ENCODE results near the gene DGKD.

The DGKD gene

GRCh38 chr2:233399306-233400225 is 45.3 kb downstream of the DGKD start:
- no peak overlapping the region for H3K9ac ChIP-seq (ENCODE audit: low read length)

DNA sequence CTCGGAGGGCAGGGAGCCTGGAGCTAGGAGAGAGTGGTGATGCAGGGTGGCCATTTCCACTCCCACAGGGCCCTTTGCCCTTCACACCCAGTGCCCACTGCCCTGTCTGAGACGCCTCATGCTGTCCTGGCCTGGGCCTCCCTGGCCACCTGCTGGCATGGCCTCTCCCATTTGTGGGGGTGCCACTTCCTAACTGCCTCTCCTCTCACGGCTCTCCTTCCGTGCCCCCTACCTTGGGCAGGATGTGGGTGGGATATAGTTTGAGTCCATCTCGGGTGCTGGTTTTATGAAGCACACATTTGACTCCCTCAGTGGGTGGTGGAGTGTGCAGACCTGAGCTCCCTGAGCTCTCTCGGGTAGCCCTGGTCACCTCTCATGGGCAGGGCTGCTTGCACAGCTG is 46.0 kb downstream of the DGKD start:
- Histone ChIP-seq H3K9me3 (ENCODE audit: insufficient read depth, low read length) (no peaks in the 10 kb centered on the region), H3K9ac (ENCODE audit: low read length) (no peak overlapping the region), H3K4me2 (ENCODE audit: low read depth, low read length, poor library complexity, severe bottlenecking) (no peak overlapping the region), H3K27me3 (ENCODE audit: low read length) (no peaks in the 10 kb centered on the region), H3K4me3 (ENCODE audit: insufficient read depth, low read length, poor library complexity, severe bottlenecking) (no peak overlapping the region), H3K9me2 (replicated peaks; ENCODE audit: insufficient read depth, low read length) (no peaks in the 10 kb centered on the region), H3K27ac (ENCODE audit: low read depth, low read length) (no peak overlapping the region), H2AFZ (ENCODE audit: low read depth, low read length, severe bottlenecking) (no peak overlapping the region), H3K36me3 (ENCODE audit: low read length) (no peaks in the 10 kb centered on the region), H3F3A (ENCODE audit: insufficient read depth) (no peaks in the 10 kb centered on the region), H4K20me1 (ENCODE audit: low read depth, low read length) (no peaks in the 10 kb centered on the region), H3K79me2 (ENCODE audit: insufficient read depth, low read length) (no peaks in the 10 kb centered on the region)
- TF ChIP-seq CTCF (IDR thresholded peaks at IDR 0.05; ENCODE audit: insufficient read depth, low read length, poor library complexity, severe bottlenecking), result no peak
- TF ChIP-seq EZH2phosphoT487 (conservative IDR thresholded peaks at IDR 0.05; ENCODE audit: low read length), result no peak

More at GRCh38 chr2:233399306-233400225, 45.3 kb downstream of the DGKD start:
- H3K9me2 ChIP-seq (replicated peaks; ENCODE audit: insufficient read depth, low read length), result no peaks in the 10 kb centered on the region
- no peaks in the 10 kb centered on the region for H4K20me1 ChIP-seq (ENCODE audit: low read depth, low read length)
- no peak overlapping the region for H3K4me3 ChIP-seq (ENCODE audit: insufficient read depth, low read length, poor library complexity, severe bottlenecking)
- no peak overlapping the region for H3K4me2 ChIP-seq (ENCODE audit: low read depth, low read length, poor library complexity, severe bottlenecking)
- no peaks in the 10 kb centered on the region for H3K27me3 ChIP-seq (ENCODE audit: low read length)
- no peaks in the 10 kb centered on the region for H3K79me2 ChIP-seq (ENCODE audit: insufficient read depth, low read length)
- no peaks in the 10 kb centered on the region for H3K36me3 ChIP-seq (ENCODE audit: low read length)
- no peaks in the 10 kb centered on the region for H3K9me3 ChIP-seq (ENCODE audit: insufficient read depth, low read length)
- no peak overlapping the region for H2AFZ ChIP-seq (ENCODE audit: low read depth, low read length, severe bottlenecking)
- H3K27ac ChIP-seq (ENCODE audit: low read depth, low read length), result no peak overlapping the region
- no peaks in the 10 kb centered on the region for H3F3A ChIP-seq (ENCODE audit: insufficient read depth)
- TF ChIP-seq EZH2phosphoT487 (conservative IDR thresholded peaks at IDR 0.05; ENCODE audit: low read length), result no peak
- TF ChIP-seq CTCF (IDR thresholded peaks at IDR 0.05; ENCODE audit: insufficient read depth, low read length, poor library complexity, severe bottlenecking), result no peak

DNA sequence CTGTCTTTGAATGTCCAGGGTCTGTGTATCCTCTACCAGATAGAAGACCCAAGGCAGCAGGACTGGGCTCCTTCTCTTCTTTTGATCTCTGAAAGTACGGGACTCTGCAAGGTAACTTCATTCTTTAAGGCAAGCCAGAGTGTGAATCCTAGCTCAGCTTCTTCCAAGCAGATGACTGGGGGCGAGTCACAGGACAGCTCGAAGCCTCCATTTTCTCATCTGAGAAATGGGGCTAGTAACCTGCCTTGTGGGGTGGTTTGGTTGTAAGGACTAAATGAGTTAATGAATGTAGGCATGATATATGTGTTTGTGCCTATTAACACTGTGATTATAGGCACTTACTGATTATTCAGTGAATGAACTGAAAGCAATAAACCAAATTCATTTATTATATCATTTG is 46.7 kb downstream of the DGKD start:
- Histone ChIP-seq H3K9me3 (ENCODE audit: insufficient read depth, low read length) (no peaks in the 10 kb centered on the region), H3K27me3 (ENCODE audit: low read length) (no peaks in the 10 kb centered on the region), H2AFZ (ENCODE audit: low read depth, low read length, severe bottlenecking) (no peak overlapping the region), H3K36me3 (ENCODE audit: low read length) (no peaks in the 10 kb centered on the region), H3K27ac (ENCODE audit: low read depth, low read length) (no peak overlapping the region), H3K4me2 (ENCODE audit: low read depth, low read length, poor library complexity, severe bottlenecking) (no peak overlapping the region), H4K20me1 (ENCODE audit: low read depth, low read length) (no peaks in the 10 kb centered on the region), H3K79me2 (ENCODE audit: insufficient read depth, low read length) (no peaks in the 10 kb centered on the region), H3K9ac (ENCODE audit: low read length) (no peak overlapping the region), H3K4me3 (ENCODE audit: insufficient read depth, low read length, poor library complexity, severe bottlenecking) (no peak overlapping the region), H3F3A (ENCODE audit: insufficient read depth) (no peaks in the 10 kb centered on the region), H3K9me2 (replicated peaks; ENCODE audit: insufficient read depth, low read length) (no peaks in the 10 kb centered on the region)
- TF ChIP-seq CTCF (IDR thresholded peaks at IDR 0.05; ENCODE audit: insufficient read depth, low read length, poor library complexity, severe bottlenecking), result no peak
- no peak for TF ChIP-seq EZH2phosphoT487 (conservative IDR thresholded peaks at IDR 0.05; ENCODE audit: low read length)
